K562 (cell line): ENCODE measurements around the gene KAT6B. TPM values are rescaled to one million over a fixed set of nuclear protein-coding genes. Genes with fewer than 3 reads are reported as not detected.
A peak's percentile ranks its signal among the peaks of the same experiment; 100 is the strongest.

Experiments
- ATAC-seq: fragments of 200-7000 bp; cut with Tn5 transposase; 3 replicates; pipeline ENCODE4 v1.9.1; 2020; ENCODE audit warnings: moderate library complexity
- BruUV-seq: library from RNA; stranded (reverse); fragments of 400-500 nt; replicated peaks from 2 replicates; lab custom pipeline; 2021; lab: Mats Ljungman, UMichigan
- CTCF ChIA-PET: fragments of 300-600 bp; formaldehyde crosslinking; extraction: SDS; loops from one replicate; lab custom pipeline; 2021; ENCODE audit warnings: low intra/inter-chr PET ratio; lab: Yijun Ruan, JAX
- POLR2A ChIA-PET: fragments of 300-600, 350-650 bp; sonication (Branson Sonifier 250); formaldehyde crosslinking; extraction: SDS; loops from one replicate; lab custom pipeline; 2021; ENCODE audit warnings: antibody characterized with exemption, inconsistent platforms; lab: Yijun Ruan, JAX
- DNase-seq, 4 experiments: peaks; one replicate each; pipeline versions ENCODE4 v3.0.0 to v3.0.0-alpha.2; 2011 to 2018; ENCODE audit warnings: low spot score in 3 of 4, mixed read lengths in 3 of 4; ENCODE audit errors: extremely low read depth in 1 of 4
- FAIRE-seq: peaks from 2 replicates; lab custom pipeline; 2011; peaks lifted over from hg19 to GRCh38; lab: Jason Lieb, UNC
- H2AFZ ChIP-seq: 2 replicates; pipeline ENCODE4 v1.6.0; 2011; ENCODE audit warnings: low read depth, low read length, control low read depth, inconsistent platforms
- H3K27ac ChIP-seq: fragments of 200-600 bp; 3 replicates; pipeline ENCODE4 v1.8.0; 2011; ENCODE audit warnings: low read depth, mild to moderate bottlenecking, control low read depth, inconsistent platforms, low read length, moderate library complexity, mixed read lengths; ENCODE audit errors: extremely low read depth
- H3K27me3 ChIP-seq, 2 experiments: fragments of 300-600 bp in 1 of 2; 2 replicates in 1 of 2; 3 replicates in 1 of 2; pipeline versions ENCODE4 v1.6.0 to v1.8.0; 2011; ENCODE audit warnings: inconsistent platforms in 2 of 2, low read length in 2 of 2, mild to moderate bottlenecking in 1 of 2, mixed read lengths in 1 of 2, moderate library complexity in 1 of 2; ENCODE audit not compliant: control insufficient read depth in 2 of 2, insufficient read depth in 2 of 2
- H3K36me3 ChIP-seq: fragments of 300-600 bp; 3 replicates; pipeline ENCODE4 v1.8.0; 2011; ENCODE audit warnings: mild to moderate bottlenecking, low read length, inconsistent platforms; ENCODE audit not compliant: control insufficient read depth, insufficient read depth
- H3K4me1 ChIP-seq, 2 experiments: fragments of 200-600 bp in 1 of 2; replicated peaks in 1 of 2; 2 replicates in 1 of 2; 3 replicates in 1 of 2; pipeline versions ENCODE4 v1.5.1 to v1.8.0; 2011; ENCODE audit warnings: inconsistent platforms in 2 of 2, low read length in 2 of 2, mild to moderate bottlenecking in 1 of 2, mixed read lengths in 1 of 2, moderate library complexity in 1 of 2; ENCODE audit not compliant: control insufficient read depth in 2 of 2, insufficient read depth in 2 of 2
- H3K4me2 ChIP-seq: 2 replicates; pipeline ENCODE4 v1.6.1; 2011; ENCODE audit warnings: low read length, control low read depth, inconsistent platforms, mixed read lengths; ENCODE audit not compliant: insufficient read depth
- H3K4me3 ChIP-seq: fragments of 200-600 bp; sonication (generic), shearing (Covaris generic); 2 replicates; pipeline ENCODE4 v1.5.1; 2016; ENCODE audit warnings: control low read depth, inconsistent platforms
- H3K79me2 ChIP-seq: fragments of 200-600 bp; 3 replicates; pipeline ENCODE4 v1.8.0; 2011; ENCODE audit warnings: low read length, inconsistent platforms; ENCODE audit not compliant: control insufficient read depth, insufficient read depth
- H3K9ac ChIP-seq, 2 experiments: 2 replicates each; pipeline versions ENCODE4 v1.6.0 to v1.6.1; 2011; ENCODE audit warnings: low read depth in 2 of 2, low read length in 2 of 2, control low read depth in 1 of 2, inconsistent platforms in 1 of 2, mild to moderate bottlenecking in 1 of 2, mixed read lengths in 1 of 2; ENCODE audit not compliant: insufficient read depth in 1 of 2
- H3K9me1 ChIP-seq: one replicate; pipeline ENCODE4 v1.6.0; 2011; ENCODE audit warnings: inconsistent platforms, mild to moderate bottlenecking, low read length, moderate library complexity; ENCODE audit not compliant: control insufficient read depth, insufficient read depth
- H3K9me3 ChIP-seq: replicated peaks from 2 replicates; pipeline ENCODE4 v1.5.1; 2011; ENCODE audit warnings: low read depth, low read length, inconsistent platforms; ENCODE audit not compliant: control insufficient read depth, insufficient read depth
- H4K20me1 ChIP-seq: replicated peaks from 2 replicates; pipeline ENCODE4 v1.6.1; 2011; ENCODE audit warnings: low read length, inconsistent platforms, mixed read lengths; ENCODE audit not compliant: control insufficient read depth, insufficient read depth
- EZH2 ChIP-seq: IDR thresholded peaks from 2 replicates; pipeline ENCODE4 v1.6.1; 2012; ENCODE audit warnings: low read depth, mild to moderate bottlenecking, inconsistent platforms, low read length, borderline replicate concordance
- NFATC3 ChIP-seq: fragments of 450-650 bp; IDR thresholded peaks from 2 replicates; pipeline ENCODE4 v1.6.1; 2017; ENCODE audit warnings: mild to moderate bottlenecking
- RBM39 ChIP-seq: fragments of 200-400 bp; formaldehyde crosslinking; optimal IDR thresholded peaks from 2 replicates; pipeline ENCODE3; 2018; ENCODE audit warnings: low read depth, low read length
- SAFB ChIP-seq: fragments of 200-400 bp; formaldehyde crosslinking; IDR thresholded peaks from 2 replicates; pipeline ENCODE4 v1.6.1; 2017; ENCODE audit warnings: low read depth, low read length, borderline replicate concordance
- WGBS: fragments of 100-300 bp; shearing (Covaris generic); methylation state at CpG from one replicate; pipeline ENCODE4 v1.1.6; 2016; ENCODE audit warnings: low coverage, mixed read lengths; ENCODE audit not compliant: insufficient coverage; ENCODE audit errors: missing lambda C conversion rate; 5-methylcytosine and 5-hydroxymethylcytosine counted together
- in situ Hi-C: fragments of 300-500 bp; cut with MboI; formaldehyde crosslinking; loops from 4 replicates; pipeline ENCODE4 v1.15.0; 2018; ENCODE audit warnings: inconsistent platforms, mixed read lengths
- intact Hi-C: fragments of 100-400 bp; cut with micrococcal nuclease; formaldehyde crosslinking; loops from 2 replicates; pipeline ENCODE4 v1.14.2; 2022
- polyA plus RNA-seq, 8 experiments: library from polyadenylated mRNA; depleted of rRNA in 4 of 8; stranded (reverse) in 5 of 8; unstranded in 3 of 8; fragments of >200 nt; fragmentation: Nextera tagmentation in 2 of 8; fragmentation: Illumina TruSeq in 1 of 8; extraction: Ambion mirVana in 2 of 8; extraction: Trizol in 1 of 8; gene quantifications; 2 replicates each; pipeline versions ENCODE4 v1.2.1 to v1.2.3, GENCODE V29; 2011 to 2014; ENCODE audit warnings: inconsistent platforms in 1 of 8, missing spikeins in 1 of 8
- total RNA-seq, 7 experiments: library from RNA; depleted of rRNA in 6 of 7; stranded (reverse); fragments of >200 nt in 6 of 7; fragmentation: Illumina TruSeq in 2 of 7; extraction: Trizol in 2 of 7; gene quantifications; 2 replicates each; pipeline versions ENCODE4 v1.2.1 to v1.2.3, GENCODE V29; 2011 to 2021; ENCODE audit warnings: low replicate concordance in 1 of 7
- TF ChIP-seq, protein P1 (sequence below): fragments of 450-650 bp; IDR thresholded peaks from 2 replicates; pipeline ENCODE4 v1.6.1; 2017; ENCODE audit warnings: antibody characterized with exemption, mild to moderate bottlenecking
- TF ChIP-seq, protein P2 (sequence below), 2 experiments: fragments of 250-450 bp in 1 of 2; fragments of 450-650 bp in 1 of 2; sonication (Bioruptor Pico) in 1 of 2; IDR thresholded peaks; 2 replicates each; pipeline versions ENCODE4 v1.6.1 to v1.8.0; 2016 to 2021; ENCODE audit warnings: mild to moderate bottlenecking in 2 of 2, moderate library complexity in 2 of 2, missing compliant biosample characterization in 1 of 2, missing genetic modification characterization in 1 of 2

The KAT6B gene
- total and polyA plus RNA-seq, 9 of the 15 experiments (the other 6 are each of a cell fraction or from before 2014, with no cell fraction given) = 1.4 to 9.2 (median 6.8) TPM

DNA sequence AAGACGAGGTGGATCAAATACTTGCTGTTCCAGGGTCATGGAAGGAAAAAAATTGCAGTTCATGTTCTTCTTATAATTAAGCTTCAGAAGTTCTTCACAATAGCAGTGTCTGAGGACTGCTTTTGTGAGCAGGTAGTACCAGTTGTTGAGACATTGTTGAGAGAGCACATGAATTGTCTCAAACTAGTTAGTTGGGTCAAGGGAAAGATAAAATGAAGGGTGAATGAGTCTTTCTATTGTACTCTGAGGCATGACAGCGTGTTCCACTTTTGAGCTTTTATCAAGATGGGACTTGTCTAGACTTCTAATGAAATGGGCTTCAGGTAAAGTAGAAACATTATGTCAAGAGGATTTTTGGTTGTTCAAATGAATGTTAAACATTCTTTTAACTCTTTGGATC, 26.0 kb downstream of the KAT6B start (continued):
- TF ChIP-seq, protein P1, sequence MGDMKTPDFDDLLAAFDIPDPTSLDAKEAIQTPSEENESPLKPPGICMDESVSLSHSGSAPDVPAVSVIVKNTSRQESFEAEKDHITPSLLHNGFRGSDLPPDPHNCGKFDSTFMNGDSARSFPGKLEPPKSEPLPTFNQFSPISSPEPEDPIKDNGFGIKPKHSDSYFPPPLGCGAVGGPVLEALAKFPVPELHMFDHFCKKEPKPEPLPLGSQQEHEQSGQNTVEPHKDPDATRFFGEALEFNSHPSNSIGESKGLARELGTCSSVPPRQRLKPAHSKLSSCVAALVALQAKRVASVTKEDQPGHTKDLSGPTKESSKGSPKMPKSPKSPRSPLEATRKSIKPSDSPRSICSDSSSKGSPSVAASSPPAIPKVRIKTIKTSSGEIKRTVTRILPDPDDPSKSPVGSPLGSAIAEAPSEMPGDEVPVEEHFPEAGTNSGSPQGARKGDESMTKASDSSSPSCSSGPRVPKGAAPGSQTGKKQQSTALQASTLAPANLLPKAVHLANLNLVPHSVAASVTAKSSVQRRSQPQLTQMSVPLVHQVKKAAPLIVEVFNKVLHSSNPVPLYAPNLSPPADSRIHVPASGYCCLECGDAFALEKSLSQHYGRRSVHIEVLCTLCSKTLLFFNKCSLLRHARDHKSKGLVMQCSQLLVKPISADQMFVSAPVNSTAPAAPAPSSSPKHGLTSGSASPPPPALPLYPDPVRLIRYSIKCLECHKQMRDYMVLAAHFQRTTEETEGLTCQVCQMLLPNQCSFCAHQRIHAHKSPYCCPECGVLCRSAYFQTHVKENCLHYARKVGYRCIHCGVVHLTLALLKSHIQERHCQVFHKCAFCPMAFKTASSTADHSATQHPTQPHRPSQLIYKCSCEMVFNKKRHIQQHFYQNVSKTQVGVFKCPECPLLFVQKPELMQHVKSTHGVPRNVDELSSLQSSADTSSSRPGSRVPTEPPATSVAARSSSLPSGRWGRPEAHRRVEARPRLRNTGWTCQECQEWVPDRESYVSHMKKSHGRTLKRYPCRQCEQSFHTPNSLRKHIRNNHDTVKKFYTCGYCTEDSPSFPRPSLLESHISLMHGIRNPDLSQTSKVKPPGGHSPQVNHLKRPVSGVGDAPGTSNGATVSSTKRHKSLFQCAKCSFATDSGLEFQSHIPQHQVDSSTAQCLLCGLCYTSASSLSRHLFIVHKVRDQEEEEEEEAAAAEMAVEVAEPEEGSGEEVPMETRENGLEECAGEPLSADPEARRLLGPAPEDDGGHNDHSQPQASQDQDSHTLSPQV = peak; percentile 66; the same call in 1 of the 2 replicates
- no peak for TF ChIP-seq SAFB

DNA sequence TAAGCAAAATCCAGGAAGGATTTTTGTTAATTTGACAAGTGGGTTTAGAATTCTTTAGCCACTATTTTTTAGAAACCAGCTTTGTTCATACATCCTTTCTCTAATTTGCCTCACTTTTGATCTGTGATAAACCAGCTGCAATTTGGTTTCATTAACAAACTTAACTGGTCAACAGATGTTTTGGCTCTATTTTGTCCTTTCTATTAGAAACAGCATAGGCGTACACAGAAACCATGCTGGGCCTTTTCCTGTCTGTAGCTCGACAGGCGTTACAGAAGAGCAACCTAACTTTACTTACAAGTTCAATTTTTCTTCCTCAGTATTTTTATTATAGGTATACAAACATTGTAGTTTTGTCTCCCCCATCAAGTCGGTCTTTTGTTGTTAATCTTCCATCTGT, 28.2 kb downstream of the KAT6B start:
- FAIRE-seq (no peak), ATAC-seq (peak; percentile 27), DNase-seq (no peak)
- Histone ChIP-seq H3K9me3 (no peaks in the 10 kb centered on the region), H2AFZ (peak overlapping the region; percentile 46), H3K9me1 (no peaks in the 10 kb centered on the region), H3K27me3 (no peaks in the 10 kb centered on the region), H3K4me1 (peaks cover 9 to 30% of the 10 kb centered on the region in 2 experiments; a peak in 4 of 5 replicates), H3K36me3 (no peaks in the 10 kb centered on the region), H3K4me2 (peak overlapping the region; percentile 35; the same call in 1 of the 2 replicates), H3K4me3 (no peak overlapping the region), H3K9ac (peak overlapping the region in 1 of 2 experiments; percentile 22; a peak in 2 of 4 replicates), H4K20me1 (no peaks in the 10 kb centered on the region), H3K27ac (peak overlapping the region; percentile 72), H3K79me2 (peaks cover 23% of the 10 kb centered on the region; the same call in 2 of the 3 replicates)
- WGBS = 33% methylated on average over 4 of the region's 4 CpGs
- intact Hi-C loops (no loop called here), in situ Hi-C loops (no loop called here)
- CTCF ChIA-PET = no interaction called here
- TF ChIP-seq NFATC3 (0 out of 2 replicates have a peak, but pooled peaks have one; percentile 13), RBM39 (no peak), EZH2 (no peak)
- TF ChIP-seq, protein P2, sequence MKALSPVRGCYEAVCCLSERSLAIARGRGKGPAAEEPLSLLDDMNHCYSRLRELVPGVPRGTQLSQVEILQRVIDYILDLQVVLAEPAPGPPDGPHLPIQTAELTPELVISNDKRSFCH (CRISPR knock-in tag; IDR thresholded peaks at IDR 0.05) = 0 out of 2 replicates have a peak, but pooled peaks have one; percentile 16
- TF ChIP-seq, protein P2 (tag; IDR thresholded peaks at IDR 0.05) = no peak
- no TSS peak for BruUV-seq
- POLR2A ChIA-PET = interaction anchor here (0.5 to 3.3 kb wide), 9 partner anchors 8 to 178 kb away, joined by 3 to 9 read pairs (median 3); partner anchors contain the start of gene KAT6B
